Kidney (tissue), 14 donors: ENCODE results near the gene CTDP1. TPM values are rescaled to one million over a fixed set of nuclear protein-coding genes. Genes with fewer than 3 reads are reported as not detected.
A peak's percentile ranks its signal among the peaks of the same experiment; 100 is the strongest.
"Not testable (repeated sequence)": the region's sequence is repeated elsewhere in the genome, so short reads cannot be mapped to it uniquely, and the experiment has no call there.

Experiments used
- DNase-seq, 5 donors: peaks; one replicate each; pipeline ENCODE4 v3.0.0-alpha.2; 2013 to 2020
- FAIRE-seq: peaks from 2 replicates; lab custom pipeline; 2012; peaks lifted over from hg19 to GRCh38; lab: Jason Lieb, UNC
- H3K27ac ChIP-seq, 2 donors: one replicate each; pipeline ENCODE4 v1.7.0; 2013; ENCODE audit warnings: low read depth in 2 of 2, low read length in 2 of 2, inconsistent platforms in 1 of 2
- H3K27me3 ChIP-seq: one replicate; pipeline ENCODE4 v1.7.1; 2013; ENCODE audit warnings: low read length, inconsistent platforms; ENCODE audit not compliant: control insufficient read depth, insufficient read depth
- H3K36me3 ChIP-seq, 3 donors: one replicate each; pipeline versions ENCODE4 v1.7.0 to v1.7.1; 2013; ENCODE audit warnings: low read length in 3 of 3, control low read depth in 1 of 3, inconsistent platforms in 1 of 3; ENCODE audit not compliant: insufficient read depth in 3 of 3, control insufficient read depth in 2 of 3
- H3K4me1 ChIP-seq, 3 donors: one replicate each; pipeline versions ENCODE4 v1.7.0 to v1.7.1; 2013; ENCODE audit warnings: low read length in 3 of 3, inconsistent platforms in 1 of 3, low read depth in 1 of 3; ENCODE audit not compliant: control insufficient read depth in 2 of 3, insufficient read depth in 2 of 3
- H3K4me3 ChIP-seq, 3 donors: one replicate each; pipeline versions ENCODE4 v1.7.0 to v1.8.1; 2013; ENCODE audit warnings: low read length in 3 of 3, control low read depth in 1 of 3, inconsistent platforms in 1 of 3
- H3K9ac ChIP-seq, 3 donors: one replicate each; pipeline versions ENCODE4 v1.7.0 to v1.7.1; 2013; ENCODE audit warnings: low read length in 3 of 3, control low read depth in 1 of 3, inconsistent platforms in 1 of 3
- H3K9me3 ChIP-seq, 3 donors: one replicate each; pipeline versions ENCODE4 v1.7.0 to v1.7.1; 2013; ENCODE audit warnings: low read length in 3 of 3, control low read depth in 1 of 3, inconsistent platforms in 1 of 3; ENCODE audit not compliant: control insufficient read depth in 2 of 3, insufficient read depth in 1 of 3
- intact Hi-C: fragments of 100-400 bp; cut with DNase I; formaldehyde crosslinking; loops from one replicate; pipeline ENCODE4 v1.11.1; 2022
- polyA plus RNA-seq: library from polyadenylated mRNA; stranded (reverse); fragments of 350-450 nt; fragmentation: Illumina TruSeq; extraction: RNeasy Lipid Tissue Mini Kit (QIAGEN cat#74804); gene quantifications from one replicate; pipeline ENCODE4 v1.2.3, GENCODE V29; 2014; ENCODE audit warnings: low read depth, low replicate concordance; ENCODE audit not compliant: insufficient read depth
- total RNA-seq: library from RNA; stranded (reverse); fragmentation: NEBNext Ultra II Directional; extraction: Animal tissue kit (Norgen Biotek cat#: 25700); gene quantifications from one replicate; pipeline ENCODE4 v1.2.1, GENCODE V29; 2021
- TF ChIP-seq, protein P1 (sequence below): IDR thresholded peaks from 3 replicates; pipeline ENCODE4 v1.5.1; 2012; ENCODE audit warnings: mild to moderate bottlenecking, moderate library complexity, borderline replicate concordance; ENCODE audit not compliant: insufficient read depth; ENCODE audit errors: extremely low read depth
- donor health status: control.
- donor health status: control.
- donor health status: control.
- donor health status: control.
- donor health status: control.
- donor health status: DM: yes; HTN: yes; CAD: no.
- donor health status: Normal renal cell carcinoma (clear cell type).

CTDP1 gene
- total and polyA plus RNA-seq, 2 donors from 2014 or later: 11.1 to 21.8 TPM

DNA sequence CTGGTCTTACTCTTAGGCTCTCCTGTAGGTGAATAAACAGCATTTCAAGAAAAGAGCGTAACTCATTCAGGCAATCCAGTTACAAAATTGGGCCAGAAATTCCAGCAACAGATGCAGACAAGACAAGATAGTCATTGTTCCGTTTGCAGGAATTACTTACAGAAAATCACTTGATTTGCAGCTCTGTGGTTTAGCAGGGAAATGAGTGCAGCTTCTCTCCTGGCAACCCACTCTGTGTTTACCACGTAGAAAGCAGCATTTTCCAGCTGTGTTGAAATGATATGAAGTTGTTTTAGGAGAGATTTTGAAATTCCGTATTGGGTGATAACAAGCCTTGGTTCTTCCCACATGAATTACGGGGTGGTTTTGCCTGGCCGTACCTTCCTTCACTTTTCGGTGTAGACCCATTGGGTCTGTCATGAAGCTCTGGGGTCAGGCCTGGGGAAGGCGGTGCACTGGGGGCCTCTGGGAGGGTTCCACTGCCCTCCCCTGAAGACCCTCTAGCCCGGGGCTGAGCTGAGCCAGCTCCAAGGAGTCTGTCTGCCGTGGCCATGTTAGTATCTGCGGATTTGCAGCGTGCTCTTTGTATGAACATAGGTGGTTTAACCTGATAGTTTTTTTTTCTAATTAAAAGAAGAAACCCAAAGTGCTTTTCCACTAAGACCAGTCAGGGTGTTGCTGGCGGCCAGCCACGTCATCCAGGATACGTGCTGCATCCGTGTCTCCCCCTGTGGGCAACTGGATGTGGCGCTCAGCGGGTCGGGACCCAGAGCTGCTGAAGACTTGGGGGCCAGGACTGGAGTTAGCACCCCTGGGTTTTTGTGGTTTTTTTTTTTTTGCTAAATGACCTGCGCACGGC is 59.2 kb downstream of the CTDP1 start:
- intact Hi-C loops: no loop called here
- no peaks in the 10 kb centered on the region for H3K9me3 ChIP-seq
- no peak overlapping the region for H3K27ac ChIP-seq
- no peak for FAIRE-seq
- no peak overlapping the region for H3K9ac ChIP-seq
- H3K4me1 ChIP-seq: no peaks in the 10 kb centered on the region
- no peaks in the 10 kb centered on the region for H3K27me3 ChIP-seq
- TF ChIP-seq, protein P1, sequence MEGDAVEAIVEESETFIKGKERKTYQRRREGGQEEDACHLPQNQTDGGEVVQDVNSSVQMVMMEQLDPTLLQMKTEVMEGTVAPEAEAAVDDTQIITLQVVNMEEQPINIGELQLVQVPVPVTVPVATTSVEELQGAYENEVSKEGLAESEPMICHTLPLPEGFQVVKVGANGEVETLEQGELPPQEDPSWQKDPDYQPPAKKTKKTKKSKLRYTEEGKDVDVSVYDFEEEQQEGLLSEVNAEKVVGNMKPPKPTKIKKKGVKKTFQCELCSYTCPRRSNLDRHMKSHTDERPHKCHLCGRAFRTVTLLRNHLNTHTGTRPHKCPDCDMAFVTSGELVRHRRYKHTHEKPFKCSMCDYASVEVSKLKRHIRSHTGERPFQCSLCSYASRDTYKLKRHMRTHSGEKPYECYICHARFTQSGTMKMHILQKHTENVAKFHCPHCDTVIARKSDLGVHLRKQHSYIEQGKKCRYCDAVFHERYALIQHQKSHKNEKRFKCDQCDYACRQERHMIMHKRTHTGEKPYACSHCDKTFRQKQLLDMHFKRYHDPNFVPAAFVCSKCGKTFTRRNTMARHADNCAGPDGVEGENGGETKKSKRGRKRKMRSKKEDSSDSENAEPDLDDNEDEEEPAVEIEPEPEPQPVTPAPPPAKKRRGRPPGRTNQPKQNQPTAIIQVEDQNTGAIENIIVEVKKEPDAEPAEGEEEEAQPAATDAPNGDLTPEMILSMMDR: no peak
- H3K36me3 ChIP-seq: peaks cover 0 to 44% (median 22%) of the 10 kb centered on the region in 3 donors
- peak in 1 of 5 donors; percentile 43 for DNase-seq
- no peak overlapping the region for H3K4me3 ChIP-seq

DNA sequence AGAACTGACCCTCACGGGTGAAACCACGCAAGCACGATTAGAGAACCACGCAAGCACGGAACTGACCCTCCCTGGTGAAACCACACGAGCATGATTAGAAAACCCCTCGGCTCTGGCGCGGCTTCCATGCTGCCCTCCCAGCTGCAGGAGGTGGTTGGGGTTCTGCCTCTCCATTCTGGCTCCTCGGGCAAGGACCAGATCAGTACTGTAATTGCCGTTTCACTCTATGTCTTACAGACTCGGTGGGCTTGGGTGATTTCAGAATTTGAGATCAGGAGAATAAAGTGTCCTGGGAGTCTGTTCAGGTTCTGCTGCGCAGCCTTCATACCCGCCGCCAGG is 59.8 kb downstream of the CTDP1 start:
- Histone ChIP-seq H3K27me3 (no peaks in the 10 kb centered on the region), H3K9ac (no peak overlapping the region), H3K4me3 (no peak overlapping the region), H3K4me1 (no peaks in the 10 kb centered on the region), H3K27ac (no peak overlapping the region), H3K9me3 (no peaks in the 10 kb centered on the region), H3K36me3 (peaks cover 0 to 39% (median 20%) of the 10 kb centered on the region in 3 donors)
- TF ChIP-seq, protein P1: no peak
- FAIRE-seq (no peak), DNase-seq (no peak)
- intact Hi-C loops: no loop called here

- H3K27me3 ChIP-seq, intact Hi-C loops, H3K4me3 ChIP-seq, H3K9me3 ChIP-seq, H3K9ac ChIP-seq, H3K4me1 ChIP-seq, H3K27ac ChIP-seq, FAIRE-seq: not testable (repeated sequence)
- peaks cover 0 to 35% (median 20%) of the 10 kb centered on the region in 3 donors for H3K36me3 ChIP-seq
- peak in 1 of 5 donors; percentile 61 for DNase-seq
Measured at GRCh38 chr18:79740047-79740446, 60.4 kb downstream of the CTDP1 start.

DNA sequence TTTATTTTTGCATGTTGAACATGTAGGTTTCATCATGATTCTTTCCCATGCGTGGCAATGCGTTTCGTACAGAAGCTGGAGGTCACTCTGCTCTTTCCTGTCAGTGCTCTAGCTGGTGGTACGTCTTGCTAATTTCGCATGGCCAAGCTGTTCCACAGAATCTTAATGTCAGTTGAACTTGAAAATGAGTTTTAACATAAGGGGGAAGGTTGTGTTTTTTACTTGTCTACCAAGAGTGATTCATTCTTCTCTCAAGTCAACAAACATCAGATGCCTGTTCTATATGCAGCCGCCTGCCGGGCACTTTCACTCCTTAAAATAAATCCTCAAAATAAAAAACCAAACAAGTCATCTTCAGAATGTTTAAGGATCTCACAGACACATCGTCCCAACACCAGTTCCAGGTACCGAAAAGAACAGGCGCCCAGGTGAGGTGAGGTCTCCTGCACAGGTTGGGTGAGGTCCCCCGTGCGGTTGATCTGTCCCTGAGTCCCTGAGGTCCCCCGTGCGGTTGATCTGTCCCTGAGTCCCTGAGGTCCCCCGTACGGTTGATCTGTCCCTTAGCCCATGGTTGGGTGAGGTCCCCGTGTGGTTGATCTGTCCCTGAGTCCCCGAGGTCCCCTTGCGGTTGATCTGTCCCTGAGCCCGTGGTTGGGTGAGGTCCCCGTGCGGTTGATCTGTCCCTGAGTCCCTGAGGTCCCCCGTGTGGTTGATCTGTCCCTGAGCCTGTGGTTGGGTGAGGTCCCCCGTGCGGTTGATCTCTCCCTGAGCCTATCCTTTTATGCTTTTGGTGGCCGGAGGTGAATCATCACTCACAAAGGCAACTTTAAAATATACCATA is 61.1 kb downstream of the CTDP1 start:
- TF ChIP-seq, protein P1: no peak
- peak in 1 of 5 donors; percentile 52 for DNase-seq
- Histone ChIP-seq H3K36me3 (peaks cover 0 to 31% (median 20%) of the 10 kb centered on the region in 3 donors), H3K9ac (no peak overlapping the region), H3K4me1 (no peaks in the 10 kb centered on the region), H3K27ac (no peak overlapping the region), H3K4me3 (no peak overlapping the region), H3K27me3 (no peaks in the 10 kb centered on the region), H3K9me3 (no peaks in the 10 kb centered on the region)
- intact Hi-C loops: no loop called here
- no peak for FAIRE-seq
